Gastrocnemius medialis (tissue), 4 donors: ENCODE data around the gene FARS2.

ENCODE experiments used
- CTCF ChIP-seq, 5 experiments: fragments of 450-650 bp in 3 of 5; fragments of 200-600 bp in 2 of 5; sonication (generic) in 2 of 5; IDR thresholded peaks in 4 of 5; conservative IDR thresholded peaks in 1 of 5; 1 replicate in 4 of 5; 2 replicates in 1 of 5; pipeline ENCODE4 v1.5.1; 2016 to 2019; ENCODE audit warnings: antibody characterized with exemption in 5 of 5, mild to moderate bottlenecking in 3 of 5, moderate library complexity in 3 of 5
- POLR2A ChIP-seq, 2 donors: fragments of 450-650 bp; IDR thresholded peaks; one replicate each; pipeline ENCODE4 v1.6.1; 2017; ENCODE audit warnings: antibody characterized with exemption in 2 of 2, mild to moderate bottlenecking in 2 of 2, moderate library complexity in 2 of 2

GRCh38 chr6:5425797-5426196 is 164.5 kb downstream of the FARS2 start:
- no peak for TF ChIP-seq CTCF (IDR thresholded peaks at IDR 0.05 in 4 of 5, conservative IDR thresholded peaks at IDR 0.05 in 1 of 5)
- no peak for TF ChIP-seq POLR2A (IDR thresholded peaks at IDR 0.05)
